Femur (tissue), 1 donor: Measurements from ENCODE around the gene HCN2.
"Not testable (repeated sequence)": the region's sequence is repeated elsewhere in the genome, so short reads cannot be mapped to it uniquely, and the experiment has no call there.

Experiments used
- DNase-seq: peaks from one replicate; pipeline ENCODE4 v3.0.0-alpha.2; 2017

The HCN2 gene

DNA sequence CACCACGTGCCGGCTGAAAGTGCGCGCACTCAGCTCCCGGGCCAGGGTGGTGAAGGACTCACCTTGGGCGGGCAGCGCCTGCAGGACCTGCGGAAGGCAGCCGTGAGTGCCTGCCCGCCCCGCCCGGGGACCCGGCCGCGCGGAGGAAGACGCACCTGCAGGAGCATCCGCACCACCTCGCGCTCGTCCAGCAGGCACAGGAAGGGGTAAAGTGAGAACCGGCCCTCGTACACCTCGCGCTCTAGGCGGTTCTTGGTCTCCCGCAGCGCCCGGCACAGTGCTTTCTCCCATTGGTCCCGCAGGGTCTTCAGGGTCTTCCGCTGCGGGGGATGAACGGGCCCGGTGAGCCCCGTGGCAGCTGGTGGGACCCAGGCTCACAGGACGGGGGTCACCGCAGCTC is 33.0 kb downstream of the HCN2 start:
- no peak for DNase-seq

DNA sequence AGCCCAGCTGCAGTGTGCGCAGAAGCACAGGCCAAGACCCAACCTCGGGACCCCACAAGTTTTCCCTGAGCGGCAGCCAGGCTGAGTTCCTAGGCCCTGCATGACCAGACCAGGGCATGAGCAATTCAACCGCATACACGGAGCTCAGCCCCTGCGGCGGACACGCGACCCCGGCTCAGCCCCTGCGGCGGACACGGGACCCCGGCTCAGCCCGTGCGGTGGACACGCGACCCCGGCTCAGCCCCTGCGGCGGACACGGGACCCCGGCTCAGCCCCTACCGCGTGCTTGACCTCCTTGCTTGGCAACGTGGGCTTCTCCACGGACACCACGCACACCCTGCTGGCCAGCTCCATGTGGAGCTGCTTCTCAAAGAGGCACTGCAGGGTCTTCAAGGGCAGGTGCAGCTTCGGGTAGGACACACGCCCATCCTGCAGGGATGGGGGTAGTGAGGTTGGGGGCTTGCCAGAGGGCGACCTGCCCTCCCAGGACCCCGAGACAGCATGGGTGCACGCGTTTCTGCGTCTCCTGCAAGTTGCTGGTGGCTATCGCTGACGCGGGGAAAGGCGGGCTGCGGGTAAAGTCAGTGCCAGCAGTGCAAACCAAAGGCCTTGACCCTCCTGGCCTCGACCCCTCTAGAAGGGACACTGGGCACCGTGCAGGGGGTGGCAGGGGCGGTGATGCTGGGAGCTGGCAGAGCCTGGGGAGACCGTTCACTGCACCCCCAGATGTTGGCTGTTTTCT is 33.7 kb downstream of the HCN2 start:
- DNase-seq: no peak

DNA sequence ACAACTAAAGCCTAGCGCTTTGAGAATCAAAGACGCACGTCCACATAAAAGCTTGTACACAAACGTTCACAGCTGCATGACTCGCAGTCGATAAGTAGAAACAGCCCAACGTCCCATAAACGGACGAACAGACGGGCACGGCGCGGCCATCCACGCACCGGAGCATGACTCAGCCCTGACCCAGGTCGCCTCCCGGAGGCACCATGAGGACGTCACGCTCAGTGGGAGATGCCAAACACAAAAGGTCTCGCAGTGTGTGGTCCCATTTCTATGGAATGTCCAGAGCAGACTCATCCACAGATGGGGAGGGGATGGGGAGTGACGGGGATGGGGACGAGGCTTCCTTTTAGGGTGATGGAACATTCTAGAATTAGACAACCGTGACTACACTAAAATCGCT is 34.3 kb downstream of the HCN2 start:
- no peak for DNase-seq

DNA sequence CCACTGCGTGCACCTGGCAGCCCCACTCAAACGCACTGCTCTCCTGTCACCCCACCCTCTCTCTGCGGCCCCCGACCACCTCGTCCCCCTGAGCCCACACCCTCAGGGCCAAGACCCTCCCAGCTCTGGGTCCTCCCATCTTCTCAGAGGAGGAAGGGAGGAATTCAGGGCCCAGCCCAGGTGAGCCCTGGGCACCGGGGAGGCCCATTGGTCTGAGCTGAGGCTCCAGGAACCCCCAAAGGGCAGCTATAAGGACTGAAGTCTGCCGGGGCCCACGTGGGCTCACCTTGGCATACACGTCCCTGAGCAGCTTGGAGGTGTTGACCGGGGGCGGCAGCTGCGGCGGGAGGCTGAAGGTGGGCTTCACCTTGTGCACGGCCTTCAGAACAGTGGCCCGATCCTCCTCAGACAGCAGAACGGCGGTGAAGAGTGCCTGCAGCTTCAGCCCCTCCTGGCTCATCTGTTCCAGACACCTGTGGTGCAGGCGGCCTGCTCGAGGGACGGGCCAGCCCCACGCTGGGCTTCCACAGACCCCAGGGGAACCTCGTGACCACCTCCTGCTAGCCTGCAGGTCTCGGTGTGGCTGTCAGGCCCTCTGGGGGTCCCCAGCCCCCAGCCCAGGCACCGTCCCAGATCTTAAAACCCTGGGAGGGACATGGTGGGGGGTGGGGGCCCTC is 34.9 kb downstream of the HCN2 start:
- no peak for DNase-seq

DNA sequence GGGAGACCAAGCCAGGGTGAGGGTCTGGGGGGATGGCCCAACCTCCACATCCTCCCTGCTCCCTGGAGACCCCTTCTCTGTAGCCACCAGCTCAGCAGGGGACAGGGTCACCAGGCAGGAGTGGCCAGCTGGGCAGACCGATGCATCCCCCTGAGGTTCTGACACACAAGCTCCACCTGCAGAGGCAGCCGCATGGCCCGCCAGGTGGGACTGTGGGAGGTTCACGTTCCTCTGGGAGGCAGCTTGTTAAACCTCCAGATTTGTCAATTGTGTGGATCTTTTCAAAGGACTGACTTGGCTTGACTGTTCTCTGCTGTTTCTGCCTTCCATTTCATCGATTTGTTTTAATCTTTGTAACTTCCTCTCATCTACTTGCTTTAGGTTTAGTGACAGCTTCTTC is 35.6 kb downstream of the HCN2 start:
- DNase-seq: no peak

DNA sequence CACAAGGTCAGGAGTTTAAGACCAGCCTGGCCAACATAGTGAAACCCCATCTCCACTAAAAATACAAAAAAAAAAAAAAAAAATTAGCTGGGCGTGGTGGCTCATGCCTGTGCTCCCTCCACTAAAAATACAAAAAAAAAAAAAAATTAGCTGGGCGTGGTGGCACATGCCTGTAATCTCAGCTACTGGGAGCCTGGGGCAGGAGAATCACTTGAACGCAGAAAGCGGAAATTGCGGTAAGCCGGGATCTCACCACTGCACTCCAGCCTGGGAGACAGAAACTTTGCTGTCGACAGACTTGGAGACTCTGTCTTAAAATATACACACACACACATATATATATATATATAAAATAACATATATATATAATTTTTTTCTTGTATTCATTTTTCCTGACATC is 36.9 kb downstream of the HCN2 start:
- not testable (repeated sequence) for DNase-seq

DNA sequence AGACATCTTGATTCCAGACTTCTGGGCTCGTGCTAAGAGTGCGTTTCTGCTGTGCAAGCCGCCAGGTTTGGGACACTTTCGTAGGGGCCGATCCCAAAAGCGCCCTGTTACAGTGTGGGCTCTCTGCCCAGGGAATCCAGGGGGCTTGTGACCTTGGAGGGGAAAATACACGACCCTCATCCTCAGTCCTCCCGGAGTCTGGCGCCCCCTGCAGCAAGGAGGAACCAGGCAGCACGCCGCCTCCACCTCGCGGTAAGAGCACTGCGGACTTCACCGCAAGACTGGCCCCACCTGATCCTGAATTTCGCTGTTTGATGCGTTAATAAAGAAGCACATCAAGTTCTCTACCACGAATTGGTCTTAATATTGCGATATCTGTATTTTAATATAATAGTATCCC is 38.5 kb downstream of the HCN2 start:
- no peak for DNase-seq

DNA sequence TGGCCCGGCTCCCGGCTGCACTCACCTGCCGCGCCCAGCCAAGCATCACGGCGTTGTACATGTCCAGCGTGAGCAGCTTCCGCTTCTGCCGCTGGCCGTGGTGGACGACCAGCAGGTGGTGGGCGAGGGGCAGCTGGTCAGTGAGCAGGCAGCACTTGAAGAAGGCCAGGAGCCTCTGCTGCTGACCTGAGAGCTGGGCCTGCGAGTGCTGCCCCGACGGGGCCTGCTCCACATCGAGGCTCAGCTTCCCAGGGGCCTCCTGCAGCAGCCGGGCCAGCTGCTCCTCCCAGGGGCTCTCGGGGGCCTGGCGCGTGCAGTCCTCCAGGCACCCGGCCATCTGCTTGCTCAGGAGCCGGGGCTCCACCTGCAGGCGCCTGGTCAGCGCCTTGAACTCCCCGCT is 39.8 kb downstream of the HCN2 start:
- DNase-seq: not testable (repeated sequence)

DNA sequence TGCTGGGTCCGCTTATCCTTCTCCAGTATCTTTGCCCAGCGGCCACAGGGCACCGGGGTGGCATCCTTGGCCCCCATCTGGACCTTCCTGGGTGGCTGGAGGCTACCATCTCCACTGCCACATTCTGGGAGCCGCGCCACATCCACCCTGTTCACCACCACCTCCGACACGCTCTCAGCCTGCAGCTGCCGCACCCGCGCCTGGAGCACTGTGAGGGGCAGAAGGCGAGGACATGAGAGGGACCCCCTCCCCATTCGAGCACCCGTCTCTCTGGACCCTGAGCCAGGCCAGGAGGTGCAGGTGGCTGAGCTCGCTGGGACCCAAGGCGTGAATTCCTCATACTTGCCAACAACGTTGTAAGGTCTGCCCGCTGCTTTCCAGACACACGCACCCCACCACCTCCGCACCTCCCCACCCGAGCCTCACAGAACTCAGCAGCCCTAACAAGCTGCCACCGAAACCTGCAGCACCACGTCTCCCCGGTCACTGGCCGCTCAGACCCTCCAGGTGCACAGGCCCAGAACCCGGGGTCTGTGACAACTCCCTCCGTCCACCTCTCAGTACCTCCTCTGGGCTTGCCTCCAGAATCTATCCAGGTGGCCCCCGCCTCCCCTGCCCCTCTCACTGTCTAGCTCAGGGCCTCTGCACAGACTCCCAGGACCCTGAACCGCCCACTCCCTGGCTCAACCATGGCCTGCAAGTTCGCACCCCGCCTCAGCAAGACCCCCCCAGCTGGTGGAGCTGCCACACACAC is 40.5 kb downstream of the HCN2 start:
- no peak for DNase-seq

DNA sequence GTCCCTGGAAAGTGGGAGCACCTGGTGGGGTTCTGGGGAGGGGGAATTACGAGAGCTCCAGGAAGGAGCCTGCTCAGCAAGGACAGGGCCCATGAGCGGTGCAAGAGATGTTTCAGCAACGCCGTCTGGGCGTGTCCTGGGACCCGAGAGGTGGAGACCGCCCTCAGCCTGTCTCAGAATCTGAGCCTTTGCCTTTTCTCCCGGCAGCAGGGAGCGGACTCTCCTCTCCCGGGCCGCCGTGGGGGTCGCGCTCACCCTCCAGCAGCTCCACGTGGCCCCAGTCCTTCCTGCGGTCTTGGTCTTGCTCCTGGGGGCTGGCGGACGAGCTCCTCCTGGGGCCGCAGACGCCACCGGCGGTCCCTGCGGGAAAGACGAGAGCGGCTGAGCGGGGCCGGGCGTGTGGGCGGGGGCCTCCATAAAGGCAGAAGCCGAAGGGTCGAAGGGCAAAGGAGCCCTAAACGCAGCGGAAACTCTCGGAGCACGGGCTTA is 42.9 kb downstream of the HCN2 start:
- DNase-seq: peak; percentile 54

DNA sequence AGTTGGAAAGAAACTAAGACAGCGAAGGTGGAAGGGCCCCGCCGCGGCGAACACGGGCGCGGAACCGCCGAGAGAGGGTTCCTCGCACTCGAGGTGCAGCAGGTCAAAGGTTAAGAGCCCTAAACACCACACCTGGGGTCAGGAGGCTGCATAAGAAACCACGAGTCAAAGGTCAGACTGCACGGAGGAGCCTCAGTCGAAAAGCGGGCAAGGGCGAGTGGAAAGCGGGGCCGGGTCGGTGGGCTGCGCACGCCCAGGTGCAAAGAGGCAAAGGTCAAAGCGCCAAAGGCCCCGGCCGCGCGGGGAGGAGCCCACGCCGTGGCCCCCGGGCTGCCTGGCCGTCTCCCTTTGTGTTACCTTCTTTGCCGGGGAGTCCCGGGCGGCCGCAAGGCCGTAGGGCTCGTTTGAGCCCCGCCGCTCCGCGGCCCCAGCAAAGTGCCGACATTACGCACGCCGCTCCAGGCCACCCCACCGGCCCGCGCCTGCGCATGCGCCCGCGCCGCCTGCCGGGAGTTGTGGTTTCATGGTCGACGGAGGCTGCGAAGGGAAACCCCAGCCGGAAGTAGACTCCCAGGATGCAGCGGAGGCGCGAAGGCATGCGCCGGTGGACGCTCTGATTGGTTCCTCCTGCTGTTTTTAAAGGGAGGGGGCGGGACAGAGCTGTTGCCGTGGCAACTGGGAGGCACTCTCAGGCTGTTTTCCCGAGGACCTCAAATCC is 43.5 kb downstream of the HCN2 start, which contains the start of gene POLRMT:
TSS of gene POLRMT (minus strand) at position 470 of the 718 bp plus-strand sequence. CDS start at position 445, 25 bp downstream.
- DNase-seq: peak; percentile 99

DNA sequence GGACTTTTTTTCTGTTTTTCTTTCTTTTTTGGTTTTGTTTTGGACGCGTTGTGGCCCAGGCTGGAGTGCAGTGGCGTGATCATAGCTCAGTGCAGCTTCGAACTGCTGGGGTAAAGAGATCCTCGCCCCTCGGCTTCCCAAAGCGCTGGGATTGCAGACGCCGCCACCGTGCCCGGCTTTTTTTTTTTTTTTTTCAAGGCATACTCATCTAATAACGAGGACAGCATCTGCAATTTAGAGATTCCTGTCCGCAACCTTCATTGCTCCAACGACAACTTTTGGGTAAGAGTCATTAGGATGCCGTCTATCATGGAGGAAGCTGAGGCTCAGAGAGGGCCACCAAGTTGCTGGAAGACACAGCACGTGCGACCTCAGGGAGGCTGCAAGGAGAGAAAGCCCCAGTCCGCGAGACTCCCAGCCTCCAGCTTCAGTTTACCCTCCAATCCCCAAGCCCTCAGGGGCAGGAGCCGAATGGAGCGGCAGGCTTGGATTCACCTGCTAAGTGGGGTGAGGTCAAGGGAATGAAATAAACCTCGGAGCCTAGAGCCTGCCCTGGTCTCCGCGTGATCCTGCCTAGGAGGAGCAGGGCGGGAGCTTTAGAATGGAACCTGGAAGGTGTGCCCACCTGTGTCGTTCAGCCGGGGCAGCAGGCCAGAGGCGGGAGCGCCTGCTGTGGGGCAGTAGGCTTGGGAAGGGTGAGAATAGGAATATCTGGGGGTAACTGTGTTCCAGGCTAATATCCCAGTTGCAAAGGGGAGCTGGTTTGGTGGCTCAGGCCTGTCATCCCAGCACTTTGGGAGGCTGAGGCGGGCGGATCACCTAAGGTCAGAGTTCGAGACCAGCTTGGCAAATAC is 44.3 kb downstream of the HCN2 start:
- DNase-seq: no peak

DNA sequence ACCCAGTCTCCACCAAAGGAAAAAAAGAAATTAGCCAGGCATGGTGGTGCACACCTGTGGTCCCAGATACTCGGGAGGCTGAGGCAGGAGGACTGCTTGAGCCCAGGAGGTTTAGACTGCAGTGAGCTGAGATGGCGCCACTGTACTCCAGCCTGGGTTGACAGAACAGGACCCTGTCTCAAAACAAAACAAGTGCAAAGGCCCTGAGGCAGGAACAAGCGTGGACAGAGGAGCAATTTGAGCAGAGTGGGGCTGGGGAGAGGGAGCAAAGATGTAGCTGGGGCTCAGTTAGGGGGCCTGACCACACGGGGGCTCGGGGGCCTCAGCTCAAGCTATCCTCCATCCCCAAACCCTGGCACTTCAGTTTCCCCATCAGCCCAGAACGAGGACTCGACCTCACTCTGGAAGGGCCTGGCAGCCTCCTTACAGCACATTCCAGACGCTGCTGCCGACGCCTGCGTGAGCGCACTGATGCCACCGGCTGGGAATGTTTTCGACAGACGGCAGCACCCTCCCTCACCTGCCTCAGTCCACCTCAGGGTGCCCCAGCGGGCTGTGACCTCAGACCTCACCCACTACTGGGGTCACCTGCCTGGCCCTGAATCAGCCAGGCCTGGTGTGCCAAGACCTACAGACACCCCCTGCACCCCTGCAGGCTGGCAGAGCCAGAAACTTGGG is 45.4 kb downstream of the HCN2 start:
- DNase-seq: no peak

DNA sequence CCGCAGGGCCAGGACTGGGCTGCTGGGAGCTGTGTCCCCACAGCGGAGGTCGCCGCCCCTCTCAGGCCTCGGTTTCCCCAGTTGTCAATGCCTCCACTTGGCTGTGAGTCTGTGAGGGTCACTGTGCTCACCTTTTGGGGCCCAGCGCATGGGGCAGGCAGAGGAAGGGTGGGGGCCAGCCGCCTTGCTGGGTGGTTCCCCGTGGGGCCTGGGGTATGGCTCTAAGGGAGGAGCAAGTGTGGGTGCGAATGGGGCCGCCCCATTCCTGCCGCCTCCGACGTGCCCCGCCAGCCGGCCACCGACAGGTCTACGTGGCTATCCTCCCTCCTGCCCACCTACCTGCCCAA is 49.2 kb downstream of the HCN2 start:
- DNase-seq: no peak

DNA sequence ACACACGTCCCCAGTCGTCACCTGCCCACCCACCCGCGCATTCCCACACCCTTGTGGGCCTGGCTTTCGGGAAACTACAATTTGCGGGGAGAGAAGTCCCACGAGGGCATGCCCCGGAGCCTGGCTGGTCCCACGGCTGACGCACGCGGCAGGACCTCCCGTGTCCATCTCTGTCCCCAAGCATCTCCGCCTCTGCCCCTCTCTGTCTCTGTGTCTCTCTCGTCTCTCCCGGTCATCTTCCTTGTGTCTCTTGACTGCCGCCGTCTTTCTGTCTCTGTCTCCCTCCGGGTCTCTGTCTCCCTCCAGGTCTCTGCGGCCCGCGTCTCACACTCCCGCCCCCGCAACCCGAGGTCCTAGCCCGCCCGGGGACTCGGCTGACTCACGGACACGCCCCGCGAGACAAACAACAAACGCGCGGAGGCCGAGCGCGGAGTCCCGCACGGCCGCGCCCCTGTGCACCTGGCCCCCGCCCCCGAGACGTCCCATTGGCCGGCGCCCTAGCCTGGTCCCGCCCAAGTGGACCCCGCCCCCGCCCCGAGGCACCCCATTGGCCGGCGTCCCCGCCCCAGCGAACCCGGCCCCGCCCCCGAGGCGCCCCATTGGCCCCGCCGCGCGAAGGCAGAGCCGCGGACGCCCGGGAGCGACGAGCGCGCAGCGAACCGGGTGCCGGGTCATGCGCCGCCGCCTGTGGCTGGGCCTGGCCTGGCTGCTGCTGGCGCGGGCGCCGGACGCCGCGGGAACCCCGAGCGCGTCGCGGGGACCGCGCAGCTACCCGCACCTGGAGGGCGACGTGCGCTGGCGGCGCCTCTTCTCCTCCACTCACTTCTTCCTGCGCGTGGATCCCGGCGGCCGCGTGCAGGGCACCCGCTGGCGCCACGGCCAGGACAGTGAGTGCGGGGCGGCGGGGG is 49.8 kb downstream of the HCN2 start, which contains the start of gene FGF22:
TSS of gene FGF22 (plus strand) at position 627 of the 908 bp plus-strand sequence. CDS start at position 674, 47 bp downstream.
- peak; percentile 94 for DNase-seq

DNA sequence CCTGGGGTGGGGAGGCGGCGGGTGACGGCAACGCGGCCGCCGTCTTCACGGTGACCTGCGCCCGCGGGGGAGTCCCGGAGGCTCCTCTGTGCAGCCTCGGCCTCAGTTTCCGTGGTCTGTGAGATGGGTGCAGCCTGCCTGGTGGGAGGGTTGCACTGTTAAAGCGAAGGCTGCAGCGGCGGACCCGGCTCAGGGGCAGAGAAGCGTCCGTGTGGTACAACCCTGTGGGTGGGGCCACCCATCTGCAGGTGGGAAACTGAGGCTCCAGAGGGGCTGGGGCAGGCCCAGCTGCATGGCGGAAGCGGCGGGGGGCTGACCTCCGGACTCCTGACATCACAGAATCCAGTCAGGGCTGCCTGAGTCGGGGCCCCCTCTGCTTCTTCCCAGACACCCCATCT is 50.5 kb downstream of the HCN2 start:
- no peak for DNase-seq

DNA sequence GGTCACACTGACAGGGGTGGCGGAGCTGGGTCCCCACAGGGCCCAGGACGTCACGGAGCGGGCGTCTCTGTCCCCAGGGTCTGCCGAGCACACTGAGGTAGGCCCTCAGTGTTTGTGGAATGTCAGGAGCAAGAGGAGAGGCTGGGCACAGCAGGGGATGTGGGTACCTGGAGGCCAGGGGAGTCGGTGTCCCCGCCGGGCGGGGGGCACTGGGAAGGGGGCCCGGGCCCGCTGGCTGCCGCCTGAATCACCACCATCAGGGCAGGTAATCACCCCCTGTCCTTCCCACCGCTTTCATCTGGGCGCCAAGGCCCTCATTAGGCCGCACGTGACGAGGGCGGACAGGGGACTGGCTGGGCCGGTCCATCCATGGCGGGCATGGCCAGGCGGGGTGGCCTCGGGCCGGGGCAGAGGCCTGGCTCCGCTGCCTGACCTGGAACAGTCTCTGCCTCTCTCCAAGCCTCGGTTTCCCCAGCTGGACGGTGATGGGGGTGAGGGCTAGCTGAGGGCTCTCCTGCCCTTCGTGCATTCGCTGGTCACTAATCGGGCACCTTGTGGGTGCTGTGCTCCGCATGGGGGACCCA is 51.0 kb downstream of the HCN2 start:
- DNase-seq: no peak

DNA sequence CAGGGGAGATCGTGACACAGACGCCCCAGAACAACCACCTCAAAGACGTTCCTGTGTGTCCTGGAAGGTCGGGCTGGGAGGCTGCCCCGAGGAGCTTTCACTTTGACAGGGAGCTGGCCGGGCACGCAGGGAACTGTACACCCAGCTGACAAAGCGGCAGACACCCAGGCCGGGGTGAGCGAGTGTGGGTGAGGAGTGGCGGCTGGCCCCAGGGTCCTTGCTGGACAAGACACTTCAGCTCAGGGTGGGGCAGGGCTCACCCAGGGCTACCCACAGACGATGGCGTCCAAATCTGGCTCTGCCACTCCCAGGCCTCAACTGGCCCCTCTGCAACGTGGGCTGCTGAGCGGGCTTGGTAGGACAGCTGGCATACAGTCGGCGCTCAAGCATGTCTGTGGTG is 52.0 kb downstream of the HCN2 start:
- no peak for DNase-seq
